Neutrophil (primary cell): ENCODE measurements around the gene TOP2A.

ENCODE experiments used
- H3K27ac ChIP-seq: fragments of 200-600 bp; sonication (generic); 2 replicates; pipeline ENCODE4 v1.5.1; 2016; ENCODE audit warnings: mild to moderate bottlenecking, moderate library complexity
- H3K27me3 ChIP-seq: fragments of 200-600 bp; sonication (generic); 2 replicates; pipeline ENCODE4 v1.6.0; 2016; ENCODE audit warnings: mild to moderate bottlenecking
- H3K36me3 ChIP-seq: fragments of 200-600 bp; sonication (generic); 2 replicates; pipeline ENCODE4 v1.5.1; 2017
- H3K4me1 ChIP-seq, 2 experiments: fragments of 200-600 bp in 1 of 2; sonication (generic) in 1 of 2; 1 replicate in 1 of 2; 2 replicates in 1 of 2; pipeline versions ENCODE4 v1.5.1 to v1.6.1; 2013 to 2016; ENCODE audit warnings: low read depth in 1 of 2, low read length in 1 of 2, mild to moderate bottlenecking in 1 of 2, moderate library complexity in 1 of 2; ENCODE audit not compliant: control insufficient read depth in 1 of 2, insufficient read depth in 1 of 2
- H3K4me3 ChIP-seq, 2 experiments: fragments of 200-600 bp in 1 of 2; sonication (generic) in 1 of 2; 1 replicate in 1 of 2; 2 replicates in 1 of 2; pipeline ENCODE4 v1.5.1; 2013 to 2016; ENCODE audit warnings: low read depth in 1 of 2, low read length in 1 of 2, mild to moderate bottlenecking in 1 of 2, moderate library complexity in 1 of 2
- H3K9me3 ChIP-seq: fragments of 200-600 bp; sonication (generic); 2 replicates; pipeline ENCODE4 v1.5.1; 2016
- CTCF ChIP-seq: fragments of 200-600 bp; sonication (generic); IDR thresholded peaks from 2 replicates; pipeline ENCODE4 v1.5.1; 2016; ENCODE audit warnings: antibody characterized with exemption

The TOP2A gene

GRCh38 chr17:40458851-40459482, 41.3 kb upstream of the TOP2A start:
- H3K27ac ChIP-seq = no peak overlapping the region
- H3K4me3 ChIP-seq = no peak overlapping the region
- H3K36me3 ChIP-seq = no peaks in the 10 kb centered on the region
- no peaks in the 10 kb centered on the region for H3K9me3 ChIP-seq
- peaks cover 29% of the 10 kb centered on the region for H3K27me3 ChIP-seq
- H3K4me1 ChIP-seq = no peaks in the 10 kb centered on the region
- no peak for TF ChIP-seq CTCF

- Histone ChIP-seq H3K9me3 (no peaks in the 10 kb centered on the region), H3K27me3 (peaks cover 34% of the 10 kb centered on the region), H3K4me1 (no peaks in the 10 kb centered on the region), H3K27ac (no peak overlapping the region), H3K4me3 (no peak overlapping the region), H3K36me3 (no peaks in the 10 kb centered on the region)
- no peak for TF ChIP-seq CTCF
Observed at GRCh38 chr17:40457964-40458791, 40.5 kb upstream of the TOP2A start.

- Histone ChIP-seq H3K9me3 (no peaks in the 10 kb centered on the region), H3K27ac (no peak overlapping the region), H3K36me3 (no peaks in the 10 kb centered on the region), H3K4me1 (no peaks in the 10 kb centered on the region), H3K4me3 (no peak overlapping the region), H3K27me3 (peaks cover 41% of the 10 kb centered on the region)
- no peak for TF ChIP-seq CTCF
Observed at GRCh38 chr17:40457369-40457768, 39.7 kb upstream of the TOP2A start.

GRCh38 chr17:40456396-40456951, 38.8 kb upstream of the TOP2A start:
- H3K4me1 ChIP-seq = no peaks in the 10 kb centered on the region
- no peak for TF ChIP-seq CTCF
- no peak overlapping the region for H3K4me3 ChIP-seq
- peaks cover 50% of the 10 kb centered on the region for H3K27me3 ChIP-seq
- H3K9me3 ChIP-seq = no peaks in the 10 kb centered on the region
- no peaks in the 10 kb centered on the region for H3K36me3 ChIP-seq
- H3K27ac ChIP-seq = no peak overlapping the region

GRCh38 chr17:40454613-40454995, 36.9 kb upstream of the TOP2A start:
- no peak for TF ChIP-seq CTCF
- no peak overlapping the region for H3K4me3 ChIP-seq
- H3K36me3 ChIP-seq = no peaks in the 10 kb centered on the region
- H3K9me3 ChIP-seq = no peaks in the 10 kb centered on the region
- no peaks in the 10 kb centered on the region for H3K4me1 ChIP-seq
- no peak overlapping the region for H3K27ac ChIP-seq
- H3K27me3 ChIP-seq = peaks cover 66% of the 10 kb centered on the region
